Medulla oblongata (tissue), 1 donor: ENCODE data around the gene HTRA3.

Experiments
- DNase-seq: peaks from one replicate; pipeline ENCODE4 v3.0.0-alpha.2; 2015; ENCODE audit errors: extremely low spot score

HTRA3 gene

DNA sequence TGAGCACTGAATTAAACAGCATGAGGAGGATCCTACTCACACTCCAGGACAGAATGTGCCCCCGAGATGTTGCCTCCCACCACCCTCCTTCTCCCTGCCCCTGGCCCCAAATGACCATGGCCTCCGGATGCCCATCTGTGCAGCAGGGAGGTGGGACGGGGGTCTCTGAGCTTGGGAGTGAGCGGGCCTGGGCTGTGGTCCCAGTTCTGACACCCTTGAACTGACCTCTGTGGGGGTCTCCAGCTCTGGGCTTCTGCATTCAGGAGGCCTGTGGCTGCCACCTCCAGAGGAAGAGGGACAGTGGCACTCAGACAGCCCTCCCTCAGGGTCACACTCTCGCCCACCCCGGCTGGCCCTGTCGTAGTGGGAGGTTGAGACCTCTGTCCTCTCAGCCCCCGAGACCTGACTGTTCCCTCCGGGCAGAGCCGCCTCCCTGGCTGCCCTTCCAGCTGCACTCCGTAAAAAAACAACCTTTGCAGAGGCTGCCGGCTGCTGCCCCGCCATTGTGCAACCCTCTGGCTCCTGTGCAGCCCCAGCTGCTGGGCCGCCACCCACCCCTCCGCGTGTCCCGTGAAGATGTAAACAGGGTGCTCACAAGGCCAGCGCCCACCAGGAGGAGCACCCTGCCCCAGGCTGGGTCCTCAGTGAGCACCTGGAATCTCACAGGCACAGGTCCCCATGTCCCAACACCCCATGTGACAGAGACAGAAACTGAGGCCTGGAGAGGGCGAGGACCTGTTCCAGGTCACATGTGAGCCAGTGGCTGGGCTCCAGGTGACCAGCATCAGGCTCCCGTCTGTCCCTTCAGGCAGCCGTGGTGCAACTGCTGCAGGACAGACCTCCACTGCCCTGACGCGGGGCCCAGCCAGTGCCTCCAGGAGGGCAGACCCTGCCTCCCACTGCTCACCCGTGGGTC is 39.6 kb downstream of the HTRA3 start:
- DNase-seq, result no peak

DNA sequence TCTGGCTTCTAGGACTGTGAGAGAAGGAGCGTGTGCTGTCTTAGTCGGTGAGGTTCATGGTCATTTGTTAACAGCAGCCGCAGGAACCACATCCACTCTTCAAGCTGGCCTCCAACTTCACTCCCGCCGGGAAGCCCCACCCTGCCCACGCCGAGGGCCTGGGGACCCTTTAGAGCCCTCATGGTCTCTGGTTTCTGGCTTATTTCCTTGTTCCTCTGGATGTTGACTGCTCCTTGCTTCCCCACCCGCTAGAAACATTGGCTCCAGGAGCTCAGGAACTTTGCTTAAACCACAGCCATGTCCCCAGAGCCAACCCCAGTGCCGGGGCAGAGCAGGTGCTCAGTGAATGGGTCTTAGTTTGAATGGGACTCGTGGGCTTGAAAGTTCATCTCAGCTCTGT is 40.8 kb downstream of the HTRA3 start:
- DNase-seq, result no peak

DNA sequence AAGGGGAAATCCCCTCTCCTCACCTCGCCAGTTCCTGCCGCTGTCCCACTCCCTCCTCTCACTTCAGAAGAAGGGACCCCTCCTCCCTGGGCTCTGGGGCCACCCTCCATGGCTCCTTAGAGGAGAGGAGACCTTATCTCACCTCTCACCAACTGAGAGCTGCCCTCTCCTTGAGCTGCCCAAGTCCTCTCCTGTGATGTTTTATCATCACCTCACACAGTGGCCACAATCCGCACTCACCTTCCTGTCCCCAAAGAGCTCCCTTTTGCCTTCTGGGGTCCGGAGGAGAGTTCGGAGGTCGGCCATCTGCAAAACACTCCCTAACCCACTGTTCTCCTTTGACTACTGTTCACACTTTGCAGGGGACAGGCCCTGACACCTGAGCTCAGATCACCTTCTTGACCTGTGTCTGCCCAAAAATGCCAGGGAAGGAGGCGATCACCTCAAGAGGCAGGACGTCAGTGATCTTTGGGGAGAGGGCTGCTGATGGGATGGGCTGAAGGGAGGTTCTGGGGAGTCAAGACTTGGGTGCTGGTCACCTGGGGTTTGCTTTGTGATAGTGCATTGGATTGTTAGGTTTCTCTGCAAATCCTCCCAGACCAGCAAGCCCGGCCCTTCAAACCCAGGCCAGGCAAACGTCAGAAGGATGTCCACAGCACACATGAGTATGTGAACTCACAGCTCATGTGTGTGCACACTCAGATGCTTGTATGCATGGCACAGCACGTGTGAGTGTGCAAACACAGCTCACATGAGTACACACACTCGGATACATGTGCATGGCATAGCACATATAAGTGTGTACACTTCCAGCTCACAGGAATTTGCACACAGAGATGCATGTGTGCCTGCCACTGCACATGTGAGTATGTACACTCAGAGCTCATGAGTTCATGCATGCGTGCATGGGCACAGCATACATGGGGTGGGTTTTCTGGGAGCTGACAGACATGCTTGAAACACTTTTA is 41.8 kb downstream of the HTRA3 start:
- DNase-seq, result no peak

DNA sequence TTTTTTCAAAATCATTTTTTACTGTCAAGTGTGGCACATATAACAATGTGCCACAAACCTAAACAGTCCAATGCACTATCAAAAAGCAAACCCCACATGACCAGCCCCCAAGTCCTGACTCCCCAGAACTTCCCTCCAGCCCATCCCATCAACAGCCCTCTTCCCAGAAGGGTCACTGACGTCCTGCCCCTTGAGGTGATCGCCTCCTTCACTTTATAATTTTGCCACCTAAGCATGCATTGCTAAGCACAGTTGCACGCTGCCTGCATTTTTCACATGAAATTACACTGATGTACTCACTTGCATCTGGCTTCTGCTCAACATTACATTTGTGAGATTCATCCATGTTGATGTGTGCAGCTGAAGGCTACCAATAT is 42.5 kb downstream of the HTRA3 start:
- DNase-seq, result no peak

DNA sequence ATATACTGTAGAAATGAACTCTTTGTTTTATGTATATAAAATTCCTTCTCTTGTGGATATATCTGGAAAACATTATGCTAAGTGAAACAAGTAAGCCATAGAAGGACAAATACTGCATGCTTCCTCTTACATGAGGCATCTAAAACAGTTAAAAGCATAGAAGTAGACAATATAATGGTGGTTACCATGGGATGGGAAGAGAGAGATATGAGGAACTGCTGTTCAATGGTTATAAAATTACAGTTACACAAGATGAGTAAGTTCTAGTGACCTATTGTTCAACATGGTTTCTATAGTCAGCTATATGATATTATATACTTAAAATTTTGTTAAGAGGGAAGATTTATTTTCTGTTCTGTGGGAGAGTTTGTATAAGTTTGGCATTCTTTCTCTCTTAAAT is 43.4 kb downstream of the HTRA3 start:
- no peak for DNase-seq

DNA sequence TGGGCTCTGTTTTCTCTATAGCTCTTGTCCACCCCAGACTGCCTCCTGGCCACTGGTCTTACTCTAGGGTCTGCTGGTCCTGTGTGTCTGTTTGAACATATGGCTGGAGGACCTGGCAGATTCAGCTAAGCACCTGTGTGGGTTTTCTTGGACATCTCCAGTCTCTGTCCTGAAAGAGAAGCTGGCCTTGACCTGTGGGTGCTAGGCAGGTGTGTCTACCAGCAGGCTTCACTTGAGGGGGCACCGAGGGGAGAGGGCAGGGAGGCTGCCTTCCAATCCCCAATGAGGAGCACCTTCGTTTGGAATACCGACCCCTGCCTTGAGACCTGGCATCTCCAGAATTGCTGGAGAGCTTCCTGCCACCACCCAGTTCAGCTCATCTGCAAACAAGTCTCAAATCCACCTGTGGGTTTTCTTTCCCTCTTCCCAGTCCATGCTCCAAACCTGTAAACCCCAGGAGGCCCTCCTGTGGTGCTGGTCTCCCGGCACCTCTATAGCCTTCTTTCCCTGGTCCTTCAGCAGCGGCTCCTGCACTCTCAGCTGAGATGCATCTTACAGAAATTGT is 45.2 kb downstream of the HTRA3 start:
- DNase-seq, result no peak

DNA sequence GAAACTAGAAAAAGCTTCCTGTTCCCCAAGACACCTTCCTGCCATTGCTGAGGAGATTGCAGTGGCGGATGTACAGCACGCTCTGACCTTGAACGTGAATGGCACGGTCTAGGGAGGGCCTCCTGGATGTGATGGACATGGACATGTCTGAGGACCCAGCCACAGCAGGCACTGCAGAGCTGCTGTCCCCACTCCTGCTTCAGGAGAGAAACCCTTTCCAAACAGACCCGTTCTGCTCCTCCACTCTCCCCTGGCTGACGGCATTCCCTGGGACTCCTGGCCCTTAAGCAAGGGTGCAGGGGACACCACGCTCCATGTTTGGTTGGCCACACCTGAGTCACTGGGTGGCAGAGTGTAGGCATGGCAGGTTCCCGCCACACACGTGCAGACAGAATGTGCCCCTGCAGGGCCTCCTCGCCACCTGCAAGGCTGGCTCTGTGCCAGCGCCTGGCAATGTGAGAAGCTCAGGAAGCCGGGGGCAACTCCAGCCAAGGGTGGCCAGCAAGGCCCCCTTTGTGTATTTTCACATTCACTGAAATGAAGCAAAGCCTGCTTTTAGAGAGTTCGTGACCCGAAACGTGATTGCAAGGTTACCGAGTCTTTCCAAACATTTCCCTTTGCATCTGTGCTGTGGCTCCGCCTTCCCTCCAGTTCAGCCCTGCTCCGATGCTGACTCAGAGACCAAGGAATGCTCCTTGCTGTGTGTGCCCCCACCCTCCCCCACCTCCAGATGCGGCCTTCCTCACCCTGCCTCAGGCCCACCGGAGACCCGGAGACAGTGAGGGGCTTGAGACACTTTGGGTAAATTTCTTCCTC is 46.1 kb downstream of the HTRA3 start:
- DNase-seq, result no peak

DNA sequence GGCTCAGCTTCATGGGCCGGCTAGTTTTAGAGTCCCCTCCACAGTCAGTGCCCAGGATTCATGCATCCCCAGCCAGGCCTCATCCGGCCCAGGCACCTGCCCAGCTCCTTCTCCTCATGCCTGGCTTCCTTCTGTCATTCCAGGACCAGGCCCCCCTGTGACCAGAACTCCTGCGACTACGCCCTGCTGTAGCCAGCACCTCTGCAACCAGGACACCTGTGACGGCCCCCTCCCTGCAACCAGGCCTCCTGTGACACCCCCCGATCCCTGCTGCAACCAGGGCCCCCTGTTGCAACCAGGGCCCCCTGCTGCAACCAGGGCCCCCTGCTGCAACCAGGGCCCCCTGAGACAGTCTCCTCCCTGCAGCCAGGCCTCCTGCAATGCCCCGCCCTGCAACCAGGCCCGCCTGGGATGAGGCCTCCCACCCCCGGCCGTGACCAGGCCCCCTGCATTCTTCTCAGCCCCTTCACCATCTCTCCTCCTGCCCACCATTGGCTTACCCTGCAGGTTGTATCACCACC is 46.8 kb downstream of the HTRA3 start:
- DNase-seq, result no peak

DNA sequence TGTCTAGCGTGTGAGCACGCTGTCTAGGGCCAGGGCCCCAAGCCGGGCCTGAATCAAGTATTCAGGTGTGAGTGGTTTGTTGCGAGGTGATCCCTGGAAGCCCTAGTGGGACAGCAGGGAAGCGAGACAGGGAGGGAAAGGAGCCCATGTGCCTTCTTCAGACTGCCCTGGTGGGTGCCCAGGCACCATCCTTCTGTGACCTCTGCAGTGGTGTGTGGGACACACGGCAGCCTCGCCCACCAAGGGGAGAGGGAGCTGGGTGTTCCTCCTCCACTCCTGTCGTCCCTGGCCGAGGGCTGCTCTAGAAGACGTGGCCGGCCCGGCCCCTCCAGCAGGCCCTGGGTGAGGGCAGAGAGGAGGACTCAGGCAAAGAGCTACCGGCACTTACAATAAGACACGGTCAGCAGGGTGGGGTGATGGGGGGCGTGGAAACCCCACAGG is 47.4 kb downstream of the HTRA3 start:
- DNase-seq, result no peak

DNA sequence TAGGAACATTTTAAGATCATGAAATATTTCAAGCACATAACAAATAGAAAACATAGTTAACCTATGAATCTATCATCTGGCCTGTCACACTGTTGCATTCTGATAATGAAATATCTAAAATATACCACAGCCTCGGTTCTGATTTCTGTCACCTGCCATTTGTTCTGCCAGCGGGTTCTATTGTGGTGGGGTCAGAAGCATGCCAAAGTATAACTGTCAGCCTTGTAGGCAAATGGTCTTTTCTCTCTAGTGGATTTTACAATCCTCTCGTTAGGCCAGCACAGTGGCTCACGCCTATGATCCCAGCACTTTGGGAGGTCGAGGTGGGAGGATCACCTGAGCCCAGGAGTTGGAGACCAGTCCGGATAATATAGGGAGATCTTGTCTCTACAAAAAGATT is 47.9 kb downstream of the HTRA3 start:
- DNase-seq, result no peak

DNA sequence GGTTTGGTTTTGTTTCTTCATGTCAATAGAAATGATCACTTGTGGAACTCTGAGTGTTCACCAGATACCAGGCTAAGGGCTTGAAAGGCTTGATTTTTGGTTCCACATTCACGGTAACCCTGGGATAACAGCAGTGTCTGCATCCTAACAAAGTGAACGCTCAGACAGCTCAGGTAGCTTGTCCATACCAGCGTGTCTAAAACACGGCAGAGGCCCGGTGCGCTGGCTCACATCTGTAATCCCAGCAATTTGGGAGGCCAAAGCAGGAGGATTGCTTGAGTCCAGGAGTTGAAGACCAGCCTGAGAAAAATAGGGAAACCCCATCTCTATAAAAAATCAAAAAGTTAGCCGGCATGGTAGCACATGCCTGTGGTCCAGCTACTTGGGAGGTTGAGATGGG is 49.0 kb downstream of the HTRA3 start:
- DNase-seq, result no peak

DNA sequence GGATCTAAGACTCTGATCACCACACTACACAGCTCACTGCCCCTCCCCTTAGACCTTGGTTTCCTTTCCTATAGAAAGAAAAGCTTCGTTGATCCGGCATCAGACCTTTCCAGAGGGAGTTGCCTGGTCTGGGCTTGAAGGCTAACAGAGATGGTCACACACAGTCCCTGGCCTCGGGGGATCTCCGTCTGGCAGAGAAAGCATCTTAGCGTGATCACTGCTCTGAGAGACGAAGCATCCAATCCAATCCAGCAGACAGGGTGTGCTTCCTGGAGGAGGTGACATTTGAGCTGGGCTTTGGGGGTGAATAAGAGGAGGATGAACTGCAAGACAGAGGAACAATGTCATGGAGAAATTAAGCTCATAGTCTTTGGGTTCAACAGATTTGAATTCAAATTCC is 49.5 kb downstream of the HTRA3 start:
- no peak for DNase-seq

DNA sequence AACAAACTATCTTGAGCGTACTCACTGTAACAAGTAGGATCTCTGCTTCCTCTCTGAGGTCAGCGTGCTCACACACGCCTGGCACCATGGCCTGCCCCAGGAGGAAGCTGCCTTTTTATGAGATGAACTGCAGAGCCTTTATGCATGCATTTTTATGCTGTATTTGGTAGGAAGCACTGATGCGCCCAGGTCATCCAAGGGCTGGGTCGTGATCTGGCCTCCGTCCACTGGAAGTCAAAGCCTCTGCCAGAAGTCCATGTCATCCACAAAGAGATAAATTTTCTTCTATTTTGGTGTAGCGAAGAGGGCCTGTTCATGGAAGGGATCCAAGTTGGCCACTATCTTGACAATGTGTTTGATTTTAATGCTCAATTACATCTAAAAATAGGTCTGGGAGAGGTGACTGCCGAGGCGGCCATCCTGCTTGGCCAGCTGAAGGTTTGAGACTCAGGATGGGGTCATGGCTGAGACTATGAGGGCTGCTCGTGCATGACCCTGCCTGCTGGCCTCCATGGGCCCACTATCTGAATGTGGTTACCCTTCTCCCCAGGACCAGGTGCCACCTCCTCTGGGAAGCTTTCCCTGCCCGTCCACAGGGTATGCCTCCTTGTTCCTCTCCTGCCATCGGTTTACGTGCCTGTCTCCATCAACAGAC is 50.3 kb downstream of the HTRA3 start:
- no peak for DNase-seq

DNA sequence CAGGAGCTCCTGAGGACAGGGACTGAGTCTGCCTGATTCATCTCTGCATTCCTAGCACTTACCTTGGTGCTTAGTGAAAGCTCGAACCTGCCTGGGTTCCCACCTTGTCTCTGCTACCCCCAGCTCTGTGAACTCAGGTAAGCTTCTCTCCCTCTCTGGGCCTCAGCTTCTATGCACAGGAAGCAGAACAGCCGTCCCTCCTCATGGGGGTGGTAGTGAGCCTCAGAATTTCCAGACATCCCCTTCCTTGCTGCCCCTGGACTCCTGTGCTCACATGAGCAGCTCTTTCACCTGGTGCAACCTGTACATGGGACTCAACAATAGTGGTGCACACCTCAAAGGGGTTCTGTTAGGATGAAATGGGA is 50.8 kb downstream of the HTRA3 start:
- DNase-seq, result no peak

DNA sequence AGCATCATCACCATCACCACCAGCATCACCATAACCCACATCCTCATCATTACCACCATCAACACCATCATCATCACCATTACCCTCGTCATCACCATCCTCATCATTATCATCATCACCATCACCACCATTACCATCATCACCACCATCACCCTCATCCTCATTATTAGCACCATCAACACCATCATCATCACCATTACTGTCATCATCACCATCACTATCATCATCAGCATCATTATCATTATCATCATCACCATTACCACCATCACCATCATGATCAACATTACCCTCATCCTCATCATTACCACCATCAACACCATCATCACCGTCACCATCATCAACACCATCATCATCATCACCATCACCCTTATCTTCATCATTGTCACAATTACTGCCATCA is 51.7 kb downstream of the HTRA3 start:
- DNase-seq, result no peak

DNA sequence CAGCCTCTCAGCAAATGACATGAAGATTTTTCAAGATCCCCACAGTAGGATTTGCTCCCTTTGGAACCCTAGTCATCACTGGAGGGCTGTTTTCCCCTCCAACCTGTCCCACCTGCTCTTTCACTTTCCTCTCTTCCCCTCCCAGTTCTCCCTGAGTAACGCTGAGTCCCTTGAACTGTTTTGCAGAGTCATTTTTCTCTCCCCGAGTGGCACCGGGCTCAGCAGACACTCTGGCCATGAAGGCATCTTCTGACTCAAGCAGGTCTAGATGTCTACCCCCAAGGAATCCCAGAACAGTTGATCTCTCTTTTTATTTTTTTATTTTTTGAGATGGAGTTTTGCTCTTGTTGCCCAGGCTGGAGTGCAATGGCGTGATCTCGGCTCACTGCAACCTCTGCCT is 52.2 kb downstream of the HTRA3 start:
- DNase-seq, result no peak

DNA sequence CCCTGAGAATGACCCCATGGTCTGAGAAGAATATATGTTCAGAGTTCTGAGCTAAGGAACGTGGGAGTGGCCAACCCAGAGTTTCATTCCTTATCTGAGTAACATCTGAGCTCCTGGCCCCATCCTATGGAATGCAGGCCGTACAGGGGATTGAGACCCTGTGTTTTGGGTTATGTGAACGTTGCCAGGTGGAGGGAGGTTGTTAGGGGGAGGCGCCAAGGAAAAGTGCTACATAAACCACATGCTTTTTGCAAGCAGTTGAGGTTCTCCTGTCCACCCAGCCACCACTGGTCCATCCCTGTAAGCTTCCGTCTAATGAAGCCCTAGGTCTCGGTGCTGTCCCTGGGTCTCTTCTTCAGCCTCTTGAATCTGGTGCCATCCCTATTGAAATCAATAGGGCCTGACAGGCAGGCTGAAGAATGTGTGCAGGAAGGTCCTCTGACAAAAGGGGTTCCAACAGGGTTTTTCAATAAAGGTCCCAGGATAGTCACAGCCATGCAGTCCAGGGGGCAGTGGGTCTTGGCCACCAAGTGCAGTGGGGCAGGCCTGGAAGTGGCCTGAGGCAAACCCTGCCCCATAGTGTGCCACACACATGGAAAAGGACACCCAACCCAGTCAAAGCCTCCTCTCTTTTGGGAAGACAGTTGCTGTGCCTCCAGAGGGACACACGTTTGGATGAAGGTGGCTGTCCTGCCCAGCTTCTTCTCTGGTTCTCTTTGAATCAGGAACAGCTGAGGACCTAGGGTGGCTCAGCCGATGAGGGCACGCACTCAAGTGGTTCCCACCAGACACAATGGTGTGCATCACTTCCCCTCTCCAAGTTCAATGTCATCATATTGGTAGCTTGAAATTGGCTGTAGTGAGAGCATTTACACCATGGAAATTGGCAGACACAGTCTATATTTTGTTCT is 53.5 kb downstream of the HTRA3 start:
- no peak for DNase-seq

DNA sequence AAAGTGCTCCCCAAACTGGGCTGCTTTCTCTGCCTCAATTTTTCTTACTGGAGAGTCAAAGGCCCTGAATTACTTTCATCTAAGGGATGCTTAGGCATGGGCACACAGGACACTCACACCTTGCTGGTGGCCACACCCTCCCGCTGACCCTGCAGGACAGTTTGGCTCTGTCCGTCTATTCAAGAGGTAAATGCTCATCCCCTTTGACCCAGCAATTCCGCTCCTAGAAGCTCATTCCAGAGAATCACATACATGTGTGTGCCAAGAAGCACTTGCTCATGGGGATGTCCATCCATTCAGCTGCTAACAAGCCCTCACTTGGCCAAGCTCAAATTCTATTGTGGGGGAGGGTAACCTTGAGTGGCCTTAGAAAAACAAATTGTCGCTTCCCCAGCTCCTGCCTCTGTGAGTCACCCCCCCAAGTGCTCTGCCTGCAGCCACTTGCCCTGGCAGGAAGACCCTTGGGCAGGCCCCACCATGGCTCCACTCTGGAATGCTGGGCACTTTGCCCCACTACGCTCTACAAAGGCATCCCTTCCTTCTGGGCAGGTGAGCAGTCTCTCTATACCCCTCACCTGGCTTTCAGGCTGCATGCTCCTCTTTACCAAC is 54.5 kb downstream of the HTRA3 start:
- DNase-seq, result no peak

DNA sequence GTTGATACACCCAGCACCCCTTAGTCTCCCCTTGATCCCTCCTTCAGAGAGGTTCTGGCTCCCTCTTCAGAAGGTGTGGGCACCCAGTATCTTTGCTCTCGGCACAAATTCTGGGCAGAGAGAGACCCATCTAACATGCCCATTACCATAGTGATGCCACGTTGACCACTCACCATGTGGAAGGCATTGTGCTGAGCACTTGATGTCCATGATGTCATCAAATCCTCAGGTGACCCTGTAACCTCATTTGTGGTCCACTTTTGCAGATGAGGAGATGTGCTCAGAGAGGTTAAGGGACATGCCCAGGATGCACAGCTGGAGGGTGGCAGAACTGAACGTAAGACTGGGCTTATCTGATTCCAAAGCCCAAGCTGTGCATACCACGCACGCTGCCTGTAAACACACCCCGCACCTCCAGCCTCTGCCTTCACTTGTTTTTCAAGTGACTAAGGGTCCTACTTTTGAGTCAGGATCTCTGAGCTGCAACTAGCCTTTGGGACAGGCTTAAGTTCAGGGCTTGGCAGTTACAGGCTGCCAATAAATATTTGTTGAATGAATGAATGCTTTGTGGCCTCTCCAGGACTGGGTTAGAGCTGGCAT is 55.2 kb downstream of the HTRA3 start:
- no peak for DNase-seq
